Endometrial microvascular endothelial cells (primary cell): ENCODE results near the gene SLAMF1. TPM values are rescaled to one million over a fixed set of nuclear protein-coding genes. Genes with fewer than 3 reads are reported as not detected.
"Not testable (repeated sequence)": the region's sequence is repeated elsewhere in the genome, so short reads cannot be mapped to it uniquely, and the experiment has no call there.

Experiments used
- in situ Hi-C: cut with HindIII; loops from 2 replicates; pipeline ENCODE4 v1.10.0; 2017; ENCODE audit warnings: low sequenced_read_pairs, low pct_unique_long_range_greater_than_20kb; ENCODE audit errors: inconsistent ontology term
- total RNA-seq: library from RNA; depleted of rRNA; stranded (reverse); fragments of >200 nt; gene quantifications from one replicate; pipeline ENCODE4 v1.2.3, GENCODE V29; 2015; ENCODE audit errors: inconsistent ontology term

SLAMF1 gene
- total RNA-seq, 1 donor from 2014 or later: not detected

- in situ Hi-C loops: no loop called here
These were observed 68.7 kb downstream of the SLAMF1 start for GRCh38 chr1:160578175-160578524.

GRCh38 chr1:160577671-160578070, 69.2 kb downstream of the SLAMF1 start:
- in situ Hi-C loops: no loop called here

- in situ Hi-C loops: no loop called here
These were observed 70.0 kb downstream of the SLAMF1 start for GRCh38 chr1:160576884-160577283.

GRCh38 chr1:160576390-160576789, 70.5 kb downstream of the SLAMF1 start:
- in situ Hi-C loops: no loop called here

GRCh38 chr1:160575112-160575664, 71.7 kb downstream of the SLAMF1 start:
- in situ Hi-C loops: no loop called here

GRCh38 chr1:160570840-160571239, 76.0 kb downstream of the SLAMF1 start:
- in situ Hi-C loops: no loop called here

- in situ Hi-C loops: no loop called here
These were observed 77.0 kb downstream of the SLAMF1 start for GRCh38 chr1:160569806-160570205.

GRCh38 chr1:160567858-160568682, 78.8 kb downstream of the SLAMF1 start:
- in situ Hi-C loops: no loop called here

- in situ Hi-C loops: no loop called here
These were observed 79.5 kb downstream of the SLAMF1 start for GRCh38 chr1:160567341-160567740.

- in situ Hi-C loops: no loop called here
These were observed 81.3 kb downstream of the SLAMF1 start for GRCh38 chr1:160565564-160565963.

GRCh38 chr1:160563230-160563629, 83.6 kb downstream of the SLAMF1 start:
- in situ Hi-C loops: not testable (repeated sequence)

GRCh38 chr1:160562745-160563144, 84.1 kb downstream of the SLAMF1 start:
- in situ Hi-C loops: not testable (repeated sequence)

- in situ Hi-C loops: no loop called here
These were observed 86.0 kb downstream of the SLAMF1 start for GRCh38 chr1:160560806-160561205.

GRCh38 chr1:160560045-160560705, 86.7 kb downstream of the SLAMF1 start:
- in situ Hi-C loops: no loop called here

- in situ Hi-C loops: not testable (repeated sequence)
These were observed 87.4 kb downstream of the SLAMF1 start for GRCh38 chr1:160559437-160559836.

GRCh38 chr1:160558660-160559380, 88.0 kb downstream of the SLAMF1 start:
- in situ Hi-C loops: no loop called here
